Islet precursor cell (in vitro differentiated cells): Measurements from ENCODE around the gene AP1M1.

Experiments
- DNase-seq: peaks from one replicate; pipeline ENCODE4 v3.0.0-alpha.2; 2018

AP1M1 gene

DNA sequence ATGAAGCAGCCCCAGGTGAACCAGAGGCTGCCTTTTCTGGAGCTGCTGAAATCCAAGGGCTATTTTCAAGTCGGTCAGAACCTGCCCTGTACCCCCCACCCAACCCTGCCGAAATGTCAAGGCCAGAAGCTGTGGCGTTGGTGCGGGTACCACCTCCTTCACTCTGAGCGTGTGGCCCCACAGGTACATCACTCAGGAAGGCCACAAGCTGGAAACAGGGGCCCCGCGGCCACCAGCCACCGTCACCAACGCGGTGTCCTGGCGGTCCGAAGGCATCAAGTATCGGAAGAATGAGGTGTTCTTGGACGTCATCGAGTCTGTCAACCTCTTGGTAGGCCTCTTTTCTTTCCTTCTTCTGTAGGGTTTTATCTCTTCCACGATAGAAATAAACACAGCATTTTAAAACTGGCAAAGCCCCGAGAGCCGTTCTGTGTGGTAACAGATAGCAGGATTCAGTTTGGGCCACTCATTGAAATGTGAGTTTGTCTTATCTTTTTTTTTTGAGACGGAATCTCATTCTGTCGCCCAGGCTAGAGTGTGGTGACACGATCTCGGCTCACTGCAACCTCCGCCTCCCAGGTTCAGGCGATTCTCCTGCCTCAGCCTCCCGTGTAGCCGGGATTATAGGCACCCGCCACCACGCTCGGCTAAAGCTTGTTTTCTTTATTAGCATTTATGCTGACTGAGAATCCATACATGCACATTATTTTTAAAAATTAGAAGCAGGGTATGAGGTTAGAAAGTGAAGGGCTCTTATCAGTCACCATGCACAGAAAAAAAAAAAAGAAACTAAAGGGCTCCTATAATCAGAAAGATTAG lies 11.3 kb downstream of the AP1M1 start:
- peak; percentile 38 for DNase-seq

DNA sequence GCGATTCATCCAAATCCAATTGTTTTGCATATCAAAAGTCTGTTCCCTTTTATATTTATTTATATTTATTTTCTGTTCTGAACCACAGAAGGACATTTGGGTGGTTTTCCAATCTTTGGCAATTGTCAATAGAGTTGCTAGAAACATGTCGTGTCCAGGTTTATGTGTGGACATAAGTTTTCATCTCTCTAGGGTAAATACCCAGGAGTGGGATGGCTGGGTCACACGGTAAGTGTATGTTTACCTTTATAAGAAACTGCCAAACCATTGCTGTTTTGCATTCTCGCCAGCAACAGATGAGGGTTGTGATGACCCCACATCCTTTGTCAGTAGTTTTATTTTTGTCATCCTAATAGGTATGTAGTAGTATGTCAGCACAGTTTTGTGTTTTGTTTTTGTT lies 12.5 kb downstream of the AP1M1 start:
- DNase-seq = no peak

DNA sequence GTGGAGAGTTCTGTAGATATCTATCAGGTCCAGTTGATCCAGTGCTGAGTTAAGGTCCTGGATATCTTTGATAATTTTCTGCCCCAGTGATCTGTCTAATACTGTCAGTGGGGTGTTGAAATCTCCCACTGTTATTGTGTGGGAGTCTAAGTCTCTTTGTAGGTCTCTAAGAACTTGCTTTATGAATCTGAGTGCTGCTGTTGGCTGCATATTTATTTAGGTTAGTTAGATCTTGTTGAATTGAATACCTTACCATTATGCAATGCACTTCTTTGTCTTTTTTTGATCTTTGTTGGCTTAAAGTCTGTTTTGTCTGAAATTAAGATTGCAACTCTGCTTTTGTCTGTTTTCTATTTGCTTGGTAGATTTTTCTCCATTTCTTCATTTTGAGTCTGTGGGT lies 15.4 kb downstream of the AP1M1 start:
- DNase-seq = no peak

DNA sequence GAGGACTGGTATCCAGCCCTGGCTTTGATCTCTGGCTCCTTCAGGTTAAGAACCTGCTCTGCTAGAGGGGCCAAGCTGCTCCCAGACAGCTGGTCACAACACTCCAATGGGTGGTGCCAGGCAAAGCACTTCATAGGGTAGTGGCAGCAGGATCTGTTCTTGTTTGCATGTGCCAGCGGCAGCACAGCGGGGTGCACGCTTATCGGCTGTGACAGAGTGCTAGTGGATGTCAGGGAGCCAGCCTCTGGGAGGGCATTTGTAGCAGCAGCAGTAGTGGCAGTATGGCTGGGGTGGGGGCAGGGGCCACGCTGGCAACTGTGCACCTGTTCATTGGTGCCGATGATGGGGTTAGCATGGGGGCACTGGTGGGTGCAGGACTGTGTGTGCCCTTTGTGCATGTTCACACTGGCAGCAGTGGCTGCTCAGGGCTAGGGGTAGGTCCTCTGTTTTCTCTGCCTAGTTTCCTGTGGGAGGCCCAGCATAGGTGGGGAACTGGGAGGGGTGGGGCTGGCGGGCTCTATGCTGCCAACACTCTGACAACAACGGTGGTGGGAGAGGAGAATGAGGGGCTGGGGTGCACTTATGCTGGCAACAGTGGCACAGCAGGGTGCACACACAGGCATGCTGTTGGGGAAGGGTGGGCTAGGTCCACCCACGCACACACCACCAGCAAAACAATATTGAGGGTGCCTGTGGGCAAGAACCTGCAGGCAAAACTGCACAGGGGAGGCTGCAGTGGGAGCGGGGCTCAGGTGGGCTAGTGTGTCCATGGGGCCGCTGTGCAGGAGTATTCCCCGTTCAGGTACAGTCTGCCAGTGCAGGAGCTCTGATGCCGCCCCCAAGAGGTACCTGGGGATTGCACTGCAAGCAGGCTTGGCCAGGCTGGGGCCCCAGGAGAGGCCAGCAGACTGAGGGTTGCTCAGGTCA lies 19.3 kb downstream of the AP1M1 start:
- DNase-seq = no peak

DNA sequence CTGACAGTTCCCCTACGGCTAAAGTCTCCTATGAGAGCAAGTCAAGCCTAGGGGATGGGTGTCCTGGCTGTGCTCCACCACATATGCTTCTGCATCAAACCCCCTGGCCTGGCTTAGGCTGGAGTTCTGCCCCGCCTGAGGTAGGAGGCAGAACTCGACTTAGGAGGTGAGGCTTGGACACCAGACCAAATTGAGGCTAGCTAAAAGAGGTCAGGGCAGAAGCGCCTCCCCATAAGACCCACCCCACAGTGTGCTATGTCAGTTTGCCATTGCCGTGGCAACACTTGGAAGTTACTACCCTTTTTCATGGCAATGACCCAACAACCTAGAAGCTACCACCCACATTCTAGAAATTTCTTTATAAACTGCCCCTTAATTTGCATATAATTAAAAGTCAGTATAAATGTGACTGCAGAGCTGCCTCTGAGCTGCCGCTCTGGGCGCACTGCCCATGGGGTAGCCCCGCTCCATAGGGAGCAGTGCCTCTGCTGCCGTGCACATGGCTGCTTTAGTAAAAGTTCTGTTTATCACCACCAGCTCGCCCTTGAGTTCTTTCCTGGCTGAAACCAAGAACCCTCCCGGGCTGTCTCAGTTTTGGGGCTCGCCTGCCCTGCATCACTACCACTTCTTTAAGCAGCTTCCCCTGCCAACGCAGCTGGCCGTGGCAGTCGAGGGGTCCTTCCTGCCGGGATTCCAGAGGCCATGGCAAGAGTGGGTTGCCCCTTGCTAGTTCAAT lies 20.2 kb downstream of the AP1M1 start:
- DNase-seq = no peak

DNA sequence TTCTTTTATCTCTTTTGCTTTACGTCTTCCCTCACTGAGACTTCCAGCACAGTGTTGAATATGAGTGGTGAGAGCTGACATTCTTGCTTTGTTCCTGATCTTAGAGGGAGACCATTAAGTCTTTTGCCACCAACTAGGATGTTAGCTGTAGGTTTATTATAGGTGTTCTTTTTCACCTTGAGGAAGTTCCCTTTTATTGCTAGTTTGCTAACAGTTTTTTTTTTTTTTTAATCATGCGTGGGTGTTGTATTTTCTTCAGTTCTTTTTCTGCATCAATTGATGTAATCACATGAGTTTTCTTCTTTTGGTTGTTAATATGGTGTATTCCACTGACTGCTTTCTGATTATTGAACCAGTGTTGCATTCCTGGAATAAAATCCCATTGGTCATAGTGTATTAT lies 21.1 kb downstream of the AP1M1 start:
- no peak for DNase-seq

DNA sequence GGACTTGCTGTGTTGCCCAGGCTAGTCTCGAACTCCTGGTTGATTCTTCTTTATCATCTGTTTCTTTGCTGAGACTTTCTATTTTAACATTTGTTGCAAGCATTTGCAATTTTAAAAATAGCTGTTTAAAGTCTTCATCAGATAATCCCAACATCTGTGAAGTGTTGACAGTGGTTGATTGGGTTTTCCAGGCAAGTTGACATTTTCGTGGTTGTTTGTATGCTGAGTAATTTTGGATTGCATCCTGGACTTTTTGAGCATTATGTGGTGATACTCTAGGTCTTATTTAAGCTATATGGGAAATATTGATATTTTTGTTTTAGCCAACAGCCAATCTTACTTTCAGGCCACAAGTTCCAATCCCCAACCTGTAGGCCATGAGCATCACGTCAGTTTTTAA lies 25.1 kb downstream of the AP1M1 start:
- no peak for DNase-seq

DNA sequence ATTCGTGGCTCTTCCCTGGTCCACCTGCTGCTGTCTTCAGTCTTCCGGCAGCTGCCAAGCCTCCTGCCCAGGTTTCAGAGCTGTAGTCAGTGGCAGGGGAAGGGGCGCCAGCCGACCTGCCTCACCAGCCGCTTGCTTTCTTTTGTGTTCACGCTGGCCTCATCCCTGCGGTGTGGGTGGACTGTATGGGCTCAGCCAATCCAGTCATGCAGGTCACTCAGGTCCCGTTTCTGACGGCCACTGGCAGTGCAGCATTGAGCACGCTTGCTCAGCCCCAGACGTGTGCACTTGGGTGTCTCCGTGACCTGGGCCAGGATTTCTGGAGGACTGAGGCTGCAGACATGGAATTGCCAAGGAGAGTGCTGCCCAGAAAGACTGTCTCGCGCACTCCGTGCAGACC lies 26.0 kb downstream of the AP1M1 start:
- no peak for DNase-seq

DNA sequence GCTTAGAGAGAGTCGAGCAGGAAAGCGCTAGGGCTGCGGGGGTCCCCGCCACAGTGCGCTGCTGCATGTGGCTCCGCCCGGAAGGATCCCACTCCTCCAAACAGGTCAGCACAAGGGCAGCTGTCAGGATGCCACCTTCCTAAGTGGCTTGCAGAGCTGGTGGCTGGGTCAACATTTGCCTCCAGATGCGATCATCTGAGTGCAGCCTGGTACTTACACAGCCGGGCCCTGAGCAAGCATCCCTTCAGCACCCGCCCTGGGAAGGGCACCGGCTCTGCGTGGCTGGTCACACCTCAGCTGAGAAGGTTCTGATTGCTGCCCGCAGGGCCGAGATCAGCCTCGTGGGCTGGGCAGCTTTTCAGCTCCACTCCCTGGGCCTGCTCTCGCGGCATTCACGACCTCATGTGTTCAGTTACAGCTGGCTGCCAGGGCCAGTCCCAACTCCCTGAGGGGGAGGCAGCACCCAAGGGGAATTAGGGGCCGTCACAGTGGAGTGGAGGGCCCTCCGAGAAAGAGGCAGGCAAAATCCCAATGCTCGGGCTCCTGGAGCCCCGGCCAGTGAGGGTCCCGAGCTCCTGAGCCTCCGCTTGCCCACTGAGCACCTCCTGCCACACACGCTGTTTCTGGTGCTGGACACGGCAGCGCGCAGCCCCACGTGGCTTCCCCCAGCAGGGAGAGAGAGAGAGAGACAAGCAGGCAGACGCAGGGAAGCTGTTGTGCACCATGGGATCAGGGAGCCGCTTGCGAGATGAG lies 26.8 kb downstream of the AP1M1 start:
- peak; percentile 44 for DNase-seq

DNA sequence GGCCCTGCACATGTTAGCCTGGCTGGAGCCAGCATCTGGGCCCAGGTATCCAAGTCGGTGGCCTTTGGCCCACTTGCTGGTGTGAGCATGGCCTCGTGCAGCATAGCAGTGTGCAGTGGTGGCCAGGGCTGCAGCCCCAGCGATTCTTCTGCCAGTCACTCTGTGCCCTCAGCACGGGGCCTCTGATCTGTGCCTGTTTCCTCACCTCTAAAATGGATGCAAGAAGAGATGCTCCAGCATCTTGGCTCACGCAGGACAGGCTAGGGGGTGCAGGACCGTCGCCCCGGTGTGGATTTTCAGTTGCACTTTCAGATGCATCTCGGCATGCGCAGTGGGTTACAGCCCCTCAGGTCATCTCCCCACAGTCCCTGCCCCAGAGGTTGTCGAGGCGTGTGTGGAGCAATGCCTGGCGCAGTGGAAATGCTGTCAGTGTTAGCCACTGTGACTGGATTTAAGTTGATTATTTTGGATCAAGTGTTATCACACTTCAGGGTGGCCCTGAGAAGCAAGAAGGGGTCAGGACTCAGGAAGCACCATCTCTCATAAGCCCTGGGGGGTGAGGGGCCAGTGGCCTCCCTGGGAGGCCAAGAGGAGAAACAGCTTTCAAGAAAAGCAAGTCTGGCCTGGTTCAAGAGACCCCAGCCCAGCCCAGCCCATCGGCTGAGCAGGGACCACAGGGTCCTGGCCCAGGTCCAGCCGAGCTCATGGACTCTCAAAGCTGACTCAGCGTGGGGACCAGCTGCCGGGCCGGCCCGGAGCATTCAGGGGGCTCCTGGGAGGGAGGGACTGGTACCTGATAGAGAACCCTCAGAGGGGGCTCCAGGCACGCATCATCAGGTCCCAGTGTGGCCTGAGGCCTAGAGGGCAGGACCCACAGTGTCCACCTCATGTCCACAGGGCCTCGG lies 27.8 kb downstream of the AP1M1 start:
- no peak for DNase-seq

DNA sequence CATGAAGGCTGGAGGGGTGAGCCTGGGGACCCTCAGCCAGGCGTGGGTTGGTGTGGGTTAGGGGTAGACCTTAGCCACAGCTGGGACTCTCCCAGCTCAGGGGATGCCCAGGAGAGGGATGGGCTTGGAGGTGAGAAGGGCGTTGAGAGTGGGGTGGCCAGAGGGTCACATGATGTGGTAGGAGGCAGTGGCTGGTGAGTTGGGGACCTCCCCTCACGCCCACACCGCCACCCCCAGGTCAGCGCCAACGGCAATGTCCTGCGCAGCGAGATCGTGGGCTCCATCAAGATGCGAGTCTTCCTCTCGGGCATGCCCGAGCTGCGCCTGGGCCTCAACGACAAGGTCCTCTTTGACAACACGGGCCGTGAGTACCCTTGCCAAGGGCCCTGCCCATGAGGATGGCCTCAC lies 28.5 kb downstream of the AP1M1 start:
- DNase-seq = no peak

DNA sequence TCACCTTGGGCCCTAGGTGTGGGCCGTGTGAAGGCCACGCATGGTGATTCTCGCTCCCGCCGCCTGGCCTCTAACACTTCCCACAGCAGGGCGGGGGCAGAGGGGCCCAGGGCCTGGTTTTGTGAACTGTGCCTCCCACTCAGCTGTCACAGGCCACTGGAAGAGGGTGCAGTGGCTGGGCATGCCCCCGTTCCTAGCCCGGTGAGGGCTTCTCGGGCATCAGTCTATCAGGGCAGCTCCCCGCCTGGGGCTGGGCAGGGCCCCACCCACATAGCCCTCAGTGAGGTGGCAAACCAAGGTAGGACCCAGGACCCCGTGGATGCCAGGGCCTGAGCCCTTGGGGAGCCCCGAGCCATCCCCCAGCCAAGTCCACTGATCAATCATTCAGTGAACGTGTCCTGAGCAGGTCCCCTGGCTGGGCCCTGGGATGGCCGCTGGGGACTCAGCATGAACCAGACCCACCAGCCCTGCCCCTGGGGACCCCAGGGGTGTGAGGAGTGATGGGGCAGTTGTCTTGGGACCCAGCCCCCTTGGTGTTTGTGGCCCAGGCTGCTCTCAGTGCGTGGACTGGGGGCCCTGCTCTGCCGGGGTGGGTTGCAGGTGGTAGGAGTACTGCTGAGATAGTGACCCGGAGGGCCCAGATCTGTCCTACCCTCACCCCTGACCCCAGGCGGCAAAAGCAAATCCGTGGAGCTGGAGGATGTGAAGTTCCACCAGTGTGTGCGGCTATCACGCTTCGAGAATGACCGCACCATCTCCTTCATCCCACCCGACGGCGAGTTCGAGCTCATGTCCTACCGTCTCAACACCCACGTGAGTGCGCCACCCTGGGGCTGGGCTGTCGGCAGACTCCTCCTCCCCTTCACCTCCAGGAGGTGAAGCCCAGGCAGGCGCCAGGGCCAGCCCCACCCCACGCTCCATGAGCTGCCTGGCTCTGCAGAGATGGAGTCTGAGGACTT lies 29.4 kb downstream of the AP1M1 start:
- DNase-seq = no peak

DNA sequence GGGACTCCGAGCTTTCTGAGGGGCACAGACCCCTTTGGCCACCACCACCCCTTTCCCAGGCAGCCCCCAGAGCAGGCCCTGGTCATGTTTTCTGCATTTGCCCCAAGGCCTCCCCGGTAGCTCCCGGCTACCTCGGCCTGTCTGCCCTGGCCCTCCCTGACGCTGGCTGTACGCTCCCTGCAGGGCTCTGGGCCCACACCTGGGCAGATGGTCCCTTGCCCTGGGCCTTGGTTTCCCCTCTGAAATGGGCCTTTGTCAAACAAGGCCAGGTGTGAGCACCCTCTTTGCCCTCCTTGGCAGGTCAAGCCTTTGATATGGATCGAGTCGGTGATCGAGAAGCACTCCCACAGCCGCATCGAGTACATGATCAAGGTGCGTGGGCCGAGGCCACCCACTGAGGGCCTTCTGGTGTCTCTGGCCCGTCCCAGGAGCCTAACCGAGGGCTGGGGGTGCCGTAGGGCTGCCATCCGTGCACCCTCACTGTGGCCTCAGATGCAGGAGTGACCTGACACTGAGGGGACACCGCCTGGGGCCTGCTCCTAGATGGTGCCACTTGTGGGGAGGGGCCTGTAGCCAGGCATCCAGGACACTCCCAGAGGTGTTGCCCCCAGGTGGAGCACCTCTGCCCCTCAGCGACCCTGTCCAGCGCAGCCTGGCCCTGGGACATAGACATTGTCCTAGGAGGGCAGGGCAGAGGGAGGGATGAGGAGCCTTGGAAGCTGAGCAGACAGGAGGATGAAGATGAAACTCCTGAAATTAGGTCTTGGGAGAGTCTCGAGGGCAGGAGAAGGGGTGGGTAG lies 30.3 kb downstream of the AP1M1 start:
- no peak for DNase-seq

DNA sequence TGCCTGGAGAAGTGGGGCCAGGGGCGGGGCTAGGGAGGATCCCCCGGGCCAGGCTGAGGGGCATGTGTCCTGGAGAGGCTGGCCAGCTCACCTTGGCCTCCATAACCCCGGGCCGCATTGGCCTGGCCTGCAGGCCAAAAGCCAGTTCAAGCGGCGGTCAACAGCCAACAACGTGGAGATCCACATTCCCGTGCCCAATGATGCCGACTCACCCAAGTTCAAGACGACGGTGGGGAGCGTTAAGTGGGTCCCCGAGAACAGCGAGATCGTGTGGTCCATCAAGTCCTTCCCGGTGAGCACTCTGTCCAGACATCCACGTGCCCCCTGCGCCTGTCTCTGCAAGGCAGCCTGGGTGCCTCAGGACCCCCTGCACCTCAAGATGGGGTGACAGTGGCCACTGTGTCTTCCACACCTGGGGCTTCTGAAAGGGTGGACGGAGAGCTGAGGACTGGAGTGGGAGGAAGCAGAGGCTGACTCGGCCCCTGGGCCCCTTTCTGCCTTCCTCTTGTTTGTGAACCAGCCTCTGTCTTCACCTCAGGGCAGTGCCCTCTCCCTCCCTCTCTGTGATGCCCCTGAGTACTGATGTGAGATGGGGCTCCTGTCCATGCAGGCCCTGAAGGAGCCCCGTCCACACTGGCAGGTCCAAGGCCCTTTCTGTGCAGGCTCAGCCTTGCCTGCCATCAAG lies 31.1 kb downstream of the AP1M1 start:
- no peak for DNase-seq

DNA sequence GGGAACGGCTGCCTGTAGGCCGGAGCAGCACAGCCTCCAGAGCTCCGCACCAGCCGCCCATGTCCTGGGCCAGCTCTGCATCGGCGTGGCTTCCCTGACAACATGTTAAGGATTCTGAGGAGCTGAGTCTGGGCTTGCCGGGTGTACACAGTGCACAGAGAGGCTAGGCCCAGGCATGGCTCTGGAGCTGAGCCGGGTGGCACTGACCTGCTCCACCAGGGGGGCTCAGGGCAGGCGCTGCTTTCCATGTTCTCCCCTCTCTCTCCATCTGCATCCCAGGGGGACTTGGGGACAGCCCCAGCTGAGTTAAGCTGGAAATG lies 31.6 kb downstream of the AP1M1 start:
- DNase-seq = no peak

DNA sequence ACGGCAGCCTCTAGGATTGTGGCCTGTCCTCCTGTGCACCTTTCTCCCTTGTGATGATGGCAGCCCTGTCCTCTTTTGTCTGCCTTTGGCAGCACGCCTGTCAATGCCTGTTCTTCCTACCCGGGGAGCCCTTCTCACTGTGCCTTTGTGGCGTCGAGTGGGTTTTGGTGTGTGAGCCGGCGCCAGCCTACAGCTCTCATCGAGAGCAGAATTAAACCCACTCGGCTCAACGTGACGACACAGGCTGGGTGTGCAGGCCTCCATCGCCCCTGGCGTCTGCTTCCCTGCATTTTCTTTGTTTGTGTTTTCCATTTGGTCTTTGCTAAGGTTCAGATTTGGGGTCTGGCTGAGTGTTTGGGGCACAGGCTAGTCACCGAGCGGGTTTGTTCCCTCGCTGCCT lies 34.4 kb downstream of the AP1M1 start:
- no peak for DNase-seq

DNA sequence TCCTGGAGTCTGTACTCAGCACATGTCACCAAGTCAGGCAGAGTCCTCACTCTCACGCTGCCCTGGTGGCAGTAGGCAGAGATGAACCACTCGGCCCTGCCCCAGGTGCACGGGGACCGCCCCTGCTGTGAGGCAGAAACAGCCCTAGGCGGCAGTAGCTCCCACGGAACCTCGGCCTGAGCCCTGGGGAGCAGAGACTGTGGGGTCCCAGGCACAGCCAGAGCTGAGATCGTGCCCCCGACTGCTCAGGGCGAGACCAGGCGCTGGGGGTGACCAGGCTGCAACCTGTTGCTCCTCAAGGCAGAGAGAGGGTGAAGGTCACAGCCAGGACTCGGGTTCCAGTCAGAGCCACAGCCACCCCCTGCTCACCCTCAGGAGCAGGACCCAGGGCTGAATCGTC lies 34.9 kb downstream of the AP1M1 start:
- DNase-seq = no peak

DNA sequence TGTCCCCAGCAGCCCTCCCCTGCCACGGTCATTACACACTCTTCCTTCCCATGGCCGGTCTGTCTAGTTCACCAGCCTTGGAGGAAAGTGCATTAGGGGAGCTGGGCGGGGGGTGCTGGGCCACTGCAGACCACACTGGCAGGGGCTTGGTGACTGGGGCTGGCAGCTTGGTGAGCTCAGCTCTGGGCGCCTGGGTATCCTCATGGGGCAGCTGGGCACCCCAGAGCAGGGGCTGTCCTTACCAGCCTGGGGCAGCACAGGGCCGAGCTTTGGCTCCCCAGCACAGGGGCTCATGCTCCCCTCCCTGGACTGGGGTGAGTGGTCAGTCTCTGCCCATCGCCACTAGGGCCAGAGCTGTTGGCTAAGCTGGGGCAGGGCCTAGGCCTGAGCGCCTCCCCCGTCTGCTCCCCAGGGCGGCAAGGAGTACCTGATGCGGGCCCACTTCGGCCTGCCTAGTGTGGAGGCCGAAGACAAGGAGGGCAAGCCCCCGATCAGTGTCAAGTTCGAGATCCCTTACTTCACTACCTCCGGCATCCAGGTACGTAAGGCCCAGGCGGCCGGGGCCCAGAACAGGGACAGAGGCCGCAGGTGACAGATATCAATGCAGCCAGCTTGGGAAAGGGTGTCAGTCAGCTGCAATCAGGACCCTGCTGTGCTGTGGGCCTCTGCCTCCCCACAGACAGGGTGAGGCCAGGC lies 35.5 kb downstream of the AP1M1 start:
- DNase-seq = no peak
